ENCODE data around the gene UNC93A. TPM values are rescaled to one million over a fixed set of nuclear protein-coding genes. Genes with fewer than 3 reads are reported as not detected.
"Not testable (repeated sequence)": the region's sequence is repeated elsewhere in the genome, so short reads cannot be mapped to it uniquely, and the experiment has no call there.

The UNC93A gene
- polyA plus RNA-seq, 1 experiment = not detected

GRCh38 chr6:167258646-167259045 is 32.5 kb upstream of the UNC93A start:
- ChIA-PET POLR2A (no interaction called here), CTCF (no interaction called here)
- no peak for TF ChIP-seq CTCF (IDR thresholded peaks at IDR 0.05; ENCODE audit: low read depth, low read length)
- Histone ChIP-seq H3K4me3 (ENCODE audit: low read depth, low read length) (no peak overlapping the region), H3K9me3 (ENCODE audit: control insufficient read depth, insufficient read depth, low read length) (peaks cover 26% of the 10 kb centered on the region), H3K27ac (ENCODE audit: low read depth, low read length) (no peak overlapping the region), H3K27me3 (ENCODE audit: control insufficient read depth, insufficient read depth, low read length) (no peaks in the 10 kb centered on the region)
- DNase-seq (ENCODE audit: low read depth, low spot score) = no peak

- H3K4me3 ChIP-seq (ENCODE audit: low read depth, low read length); H3K27ac ChIP-seq (ENCODE audit: low read depth, low read length); H3K27me3 ChIP-seq (ENCODE audit: control insufficient read depth, insufficient read depth, low read length); DNase-seq (ENCODE audit: low read depth, low spot score); POLR2A ChIA-PET: not testable (repeated sequence)
- peaks cover 28% of the 10 kb centered on the region for H3K9me3 ChIP-seq (ENCODE audit: control insufficient read depth, insufficient read depth, low read length)
- CTCF ChIA-PET = interaction anchor here (0.7 kb wide), 1 partner anchor 542 kb away, joined by 3 read pairs; no protein-coding TSS in a partner anchor
Observed at GRCh38 chr6:167266057-167266829, 24.9 kb upstream of the UNC93A start.

GRCh38 chr6:167266830-167267555 is 24.1 kb upstream of the UNC93A start:
- Histone ChIP-seq H3K4me3 (ENCODE audit: low read depth, low read length) (no peak overlapping the region), H3K27me3 (ENCODE audit: control insufficient read depth, insufficient read depth, low read length) (no peaks in the 10 kb centered on the region), H3K27ac (ENCODE audit: low read depth, low read length) (no peak overlapping the region), H3K9me3 (ENCODE audit: control insufficient read depth, insufficient read depth, low read length) (peaks cover 29% of the 10 kb centered on the region)
- CTCF ChIA-PET = no interaction called here
- DNase-seq (ENCODE audit: low read depth, low spot score) = no peak
- no peak for TF ChIP-seq CTCF (IDR thresholded peaks at IDR 0.05; ENCODE audit: low read depth, low read length)
- POLR2A ChIA-PET = no interaction called here

- H3K27ac ChIP-seq (ENCODE audit: low read depth, low read length); H3K27me3 ChIP-seq (ENCODE audit: control insufficient read depth, insufficient read depth, low read length); POLR2A ChIA-PET; H3K4me3 ChIP-seq (ENCODE audit: low read depth, low read length); DNase-seq (ENCODE audit: low read depth, low spot score); CTCF ChIA-PET: not testable (repeated sequence)
- peaks cover 32% of the 10 kb centered on the region for H3K9me3 ChIP-seq (ENCODE audit: control insufficient read depth, insufficient read depth, low read length)
Observed at GRCh38 chr6:167267556-167267898, 23.6 kb upstream of the UNC93A start.

GRCh38 chr6:167267921-167268401 is 23.2 kb upstream of the UNC93A start:
- CTCF ChIA-PET = no interaction called here
- POLR2A ChIA-PET = no interaction called here

More at GRCh38 chr6:167267921-167268401, 23.2 kb upstream of the UNC93A start:
- Histone ChIP-seq H3K27ac (ENCODE audit: low read depth, low read length) (no peak overlapping the region), H3K4me3 (ENCODE audit: low read depth, low read length) (no peak overlapping the region), H3K27me3 (ENCODE audit: control insufficient read depth, insufficient read depth, low read length) (no peaks in the 10 kb centered on the region), H3K9me3 (ENCODE audit: control insufficient read depth, insufficient read depth, low read length) (peaks cover 32% of the 10 kb centered on the region)
- no peak for TF ChIP-seq CTCF (IDR thresholded peaks at IDR 0.05; ENCODE audit: low read depth, low read length)
- no peak for DNase-seq (ENCODE audit: low read depth, low spot score)

Measured in AG04450 (cell line).